ENCODE results near the gene MSANTD3. TPM values are rescaled to one million over a fixed set of nuclear protein-coding genes. Genes with fewer than 3 reads are reported as not detected.

MSANTD3 gene
- total RNA-seq, 1 donor from 2014 or later: 74.4 TPM

GRCh38 chr9:100485196-100485595 is 58.3 kb downstream of the MSANTD3 start:
- no peak overlapping the region for H3K4me3 ChIP-seq (ENCODE audit: low read depth, low read length)
- TF ChIP-seq, protein P1, sequence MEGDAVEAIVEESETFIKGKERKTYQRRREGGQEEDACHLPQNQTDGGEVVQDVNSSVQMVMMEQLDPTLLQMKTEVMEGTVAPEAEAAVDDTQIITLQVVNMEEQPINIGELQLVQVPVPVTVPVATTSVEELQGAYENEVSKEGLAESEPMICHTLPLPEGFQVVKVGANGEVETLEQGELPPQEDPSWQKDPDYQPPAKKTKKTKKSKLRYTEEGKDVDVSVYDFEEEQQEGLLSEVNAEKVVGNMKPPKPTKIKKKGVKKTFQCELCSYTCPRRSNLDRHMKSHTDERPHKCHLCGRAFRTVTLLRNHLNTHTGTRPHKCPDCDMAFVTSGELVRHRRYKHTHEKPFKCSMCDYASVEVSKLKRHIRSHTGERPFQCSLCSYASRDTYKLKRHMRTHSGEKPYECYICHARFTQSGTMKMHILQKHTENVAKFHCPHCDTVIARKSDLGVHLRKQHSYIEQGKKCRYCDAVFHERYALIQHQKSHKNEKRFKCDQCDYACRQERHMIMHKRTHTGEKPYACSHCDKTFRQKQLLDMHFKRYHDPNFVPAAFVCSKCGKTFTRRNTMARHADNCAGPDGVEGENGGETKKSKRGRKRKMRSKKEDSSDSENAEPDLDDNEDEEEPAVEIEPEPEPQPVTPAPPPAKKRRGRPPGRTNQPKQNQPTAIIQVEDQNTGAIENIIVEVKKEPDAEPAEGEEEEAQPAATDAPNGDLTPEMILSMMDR (conservative IDR thresholded peaks at IDR 0.05; ENCODE audit: low read depth, low read length): no peak
- DNase-seq (ENCODE audit: low read depth): no peak

- H3K4me3 ChIP-seq (ENCODE audit: low read depth, low read length): no peak overlapping the region
- no peak for DNase-seq (ENCODE audit: low read depth)
- TF ChIP-seq, protein P1 (conservative IDR thresholded peaks at IDR 0.05; ENCODE audit: low read depth, low read length): no peak
These were observed 59.7 kb downstream of the MSANTD3 start for GRCh38 chr9:100486479-100487176.

GRCh38 chr9:100488177-100488576 is 61.2 kb downstream of the MSANTD3 start:
- TF ChIP-seq, protein P1 (conservative IDR thresholded peaks at IDR 0.05; ENCODE audit: low read depth, low read length): no peak
- H3K4me3 ChIP-seq (ENCODE audit: low read depth, low read length): no peak overlapping the region
- DNase-seq (ENCODE audit: low read depth): no peak

- TF ChIP-seq, protein P1 (conservative IDR thresholded peaks at IDR 0.05; ENCODE audit: low read depth, low read length): no peak
- DNase-seq (ENCODE audit: low read depth): no peak
- no peak overlapping the region for H3K4me3 ChIP-seq (ENCODE audit: low read depth, low read length)
These were observed 62.9 kb downstream of the MSANTD3 start for GRCh38 chr9:100489836-100490235.

DNA sequence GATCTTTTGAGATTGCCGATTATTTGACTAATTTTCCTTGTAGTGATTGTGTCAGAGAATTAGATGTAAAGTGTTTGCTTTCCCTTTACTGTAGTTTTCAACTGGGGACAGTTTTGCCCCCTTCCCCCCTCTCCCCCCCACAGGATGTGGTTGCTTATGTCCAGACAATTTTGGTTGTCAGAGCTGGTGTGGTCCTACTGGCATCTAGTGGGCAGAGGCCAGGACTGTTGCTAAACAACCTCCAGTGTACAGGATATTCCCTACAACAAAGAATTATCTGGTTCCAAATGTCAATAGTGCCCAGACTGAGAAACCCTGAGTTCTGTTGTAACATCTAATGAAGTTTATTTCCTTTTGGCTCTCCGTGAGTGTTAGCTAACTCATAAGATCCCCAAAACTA is 66.0 kb downstream of the MSANTD3 start:
- H3K4me3 ChIP-seq (ENCODE audit: low read depth, low read length): no peak overlapping the region
- DNase-seq (ENCODE audit: low read depth): no peak
- TF ChIP-seq, protein P1 (conservative IDR thresholded peaks at IDR 0.05; ENCODE audit: low read depth, low read length): peak; percentile 56

DNA sequence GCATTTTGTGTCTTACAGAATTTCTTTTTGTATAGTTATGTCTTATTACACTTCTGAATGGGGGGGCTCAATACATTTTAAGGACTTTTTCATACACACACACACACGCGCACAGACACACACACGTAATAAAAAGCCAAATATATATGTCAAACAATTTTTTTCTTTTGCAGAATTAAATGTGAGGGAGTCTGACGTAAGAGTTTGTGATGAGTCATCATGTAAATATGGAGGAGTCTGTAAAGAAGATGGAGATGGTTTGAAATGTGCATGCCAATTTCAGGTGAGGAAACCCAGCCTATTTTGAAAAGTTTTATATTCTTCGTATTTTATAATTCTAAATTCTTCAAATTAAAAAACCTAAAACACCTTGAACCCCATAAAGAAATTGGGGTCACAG is 71.6 kb downstream of the MSANTD3 start:
- TF ChIP-seq, protein P1 (conservative IDR thresholded peaks at IDR 0.05; ENCODE audit: low read depth, low read length): no peak
- no peak overlapping the region for H3K4me3 ChIP-seq (ENCODE audit: low read depth, low read length)
- DNase-seq (ENCODE audit: low read depth): no peak

DNA sequence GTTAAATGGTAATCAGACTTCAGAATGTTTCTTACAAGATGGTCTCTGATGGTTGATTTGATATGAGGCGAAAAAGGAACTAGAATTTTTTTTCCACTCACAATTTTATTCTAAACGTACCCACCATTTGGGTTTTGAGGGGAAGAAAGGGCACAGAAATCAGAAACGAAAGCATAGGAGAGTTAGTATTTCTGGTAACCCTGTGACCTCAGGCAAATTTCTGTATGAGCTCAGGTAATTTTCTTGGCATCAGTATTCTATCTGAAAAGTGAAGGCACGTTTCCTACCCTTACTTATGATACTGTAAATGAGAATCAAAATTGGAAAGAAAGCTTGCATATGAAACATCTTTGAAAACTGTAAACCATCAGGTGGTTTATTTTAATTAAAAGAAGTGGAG is 72.5 kb downstream of the MSANTD3 start:
- no peak overlapping the region for H3K4me3 ChIP-seq (ENCODE audit: low read depth, low read length)
- TF ChIP-seq, protein P1 (conservative IDR thresholded peaks at IDR 0.05; ENCODE audit: low read depth, low read length): no peak

More for the DNA sequence above, 72.5 kb downstream of the MSANTD3 start:
- no peak for DNase-seq (ENCODE audit: low read depth)

Data from epithelial cell of proximal tubule (primary cell).